Measurements from ENCODE around the gene C12orf76. TPM values are rescaled to one million over a fixed set of nuclear protein-coding genes. Genes with fewer than 3 reads are reported as not detected.
A peak's percentile ranks its signal among the peaks of the same experiment; 100 is the strongest.

The C12orf76 gene
- total and polyA plus RNA-seq, 2 of the 4 experiments (the other 2 are of a cell fraction): 5.0 to 7.1 TPM

DNA sequence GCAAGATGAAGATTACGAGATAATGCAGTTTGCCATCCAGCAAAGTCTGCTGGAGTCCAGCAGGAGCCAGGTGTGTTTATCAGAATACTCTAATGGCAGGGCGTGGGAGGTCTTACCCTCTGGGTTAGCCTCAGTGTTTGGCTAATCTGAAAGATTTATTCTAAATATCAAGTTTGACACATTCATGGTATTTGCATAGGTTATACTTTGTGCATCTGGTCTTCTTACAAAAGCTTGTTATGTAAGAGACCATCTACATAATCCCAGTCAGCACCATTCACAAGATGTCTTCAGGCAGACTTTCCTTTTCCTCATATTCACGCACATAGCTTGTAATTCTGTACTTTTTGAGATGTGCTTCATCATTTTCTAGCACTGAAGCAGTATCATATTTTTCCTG, 14.4 kb downstream of the C12orf76 start:
- Histone ChIP-seq H2BK120ac (ENCODE audit: low read depth, low read length) (no peak overlapping the region), H3K27ac (ENCODE audit: insufficient read depth, low read length) (no peak overlapping the region), H2AFZ (replicated peaks; ENCODE audit: low read length, poor library complexity) (no peak overlapping the region), H3K9me3 (ENCODE audit: control insufficient read depth, insufficient read depth, low read length) (no peaks in the 10 kb centered on the region), H4K5ac (ENCODE audit: low read depth, low read length) (0 out of 2 replicates have a peak overlapping the region, but pooled peaks have one; percentile 25), H3K4me3 (ENCODE audit: insufficient read depth, low read depth, low read length) (no peak overlapping the region), H3K9ac (ENCODE audit: low read depth, low read length) (no peak overlapping the region), H3K14ac (replicated peaks; ENCODE audit: low read depth, low read length) (no peak overlapping the region), H2BK5ac (ENCODE audit: low read depth, low read length, poor library complexity, severe bottlenecking) (peak overlapping the region; percentile 18), H2AK5ac (ENCODE audit: low read depth, low read length) (no peak overlapping the region), H3K4ac (ENCODE audit: low read depth, low read length) (no peak overlapping the region), H2AK9ac (replicated peaks; ENCODE audit: low read depth, low read length, poor library complexity) (no peak overlapping the region), H3K4me1 (ENCODE audit: control insufficient read depth, insufficient read depth, low read length) (peaks cover 10% of the 10 kb centered on the region), H2BK20ac (ENCODE audit: low read depth, low read length) (no peak overlapping the region), H4K91ac (ENCODE audit: insufficient read depth, low read depth, low read length) (no peak overlapping the region), H4K8ac (ENCODE audit: low read depth in 2 of 2, low read length in 2 of 2) (peak overlapping the region in 1 of 2 experiments; percentile 34; a peak in 1 of 4 replicates), H3K36me3 (ENCODE audit: control insufficient read depth, insufficient read depth, low read length) (peaks cover 50% of the 10 kb centered on the region), H3K79me1 (ENCODE audit: low read depth in 1 of 2, low read length in 2 of 2) (peaks cover 44 to 52% of the 10 kb centered on the region in 2 experiments), H3K4me2 (ENCODE audit: low read depth, low read length) (no peak overlapping the region), H3K18ac (ENCODE audit: low read depth, low read length) (no peak overlapping the region), H4K20me1 (ENCODE audit: insufficient read depth, low read length) (peaks cover 10% of the 10 kb centered on the region; the same call in 1 of the 2 replicates), H3K56ac (ENCODE audit: extremely low read depth, insufficient read depth, low read length) (no peak overlapping the region), H3K27me3 (ENCODE audit: control insufficient read depth, insufficient read depth, low read length) (no peaks in the 10 kb centered on the region), H2BK15ac (ENCODE audit: low read depth, low read length) (no peak overlapping the region), H3K9me1 (ENCODE audit: insufficient read depth, low read length) (peaks cover 10% of the 10 kb centered on the region), H3K23ac (ENCODE audit: low read depth, low read length) (no peak overlapping the region)
- dilution Hi-C loops (cut with HindIII; ENCODE audit: low sequenced_read_pairs, unreplicated experiment): no loop called here
- intact Hi-C loops (cut with micrococcal nuclease): no loop called here
- ATAC-seq (ENCODE audit: low read depth): no peak
- no peak for DNase-seq
- ChIA-PET CTCF (no interaction called here), POLR2A (ENCODE audit: unreplicated experiment) (no interaction called here)
- no CpG with 5 or more reads among the region's 3 CpGs for WGBS, 2 experiments (ENCODE audit: extremely low coverage in 2 of 2, insufficient read length in 1 of 2)
- TF ChIP-seq SMC3 (IDR thresholded peaks at IDR 0.05; ENCODE audit: low read depth, low read length) (no peak), RCOR1 (IDR thresholded peaks at IDR 0.05; ENCODE audit: insufficient replicate concordance, low read length) (no peak), NFE2L2 (IDR thresholded peaks at IDR 0.05; ENCODE audit: low read depth, low read length) (no peak), MAFK (IDR thresholded peaks at IDR 0.05; ENCODE audit: low read depth, low read length) (no peak), RAD21 (IDR thresholded peaks at IDR 0.05; ENCODE audit: low read length) (no peak), POLR2A (IDR thresholded peaks at IDR 0.05; ENCODE audit: low read depth, low read length) (no peak), FOS (IDR thresholded peaks at IDR 0.05; ENCODE audit: low read depth, low read length) (no peak), MXI1 (IDR thresholded peaks at IDR 0.05; ENCODE audit: borderline replicate concordance, low read depth, low read length) (no peak), CHD1 (IDR thresholded peaks at IDR 0.05; ENCODE audit: low read depth, low read length) (no peak), CEBPB (IDR thresholded peaks at IDR 0.05; ENCODE audit: low read depth, low read length) (no peak), MAZ (IDR thresholded peaks at IDR 0.05; ENCODE audit: borderline replicate concordance, low read depth, low read length) (no peak), BHLHE40 (IDR thresholded peaks at IDR 0.05; ENCODE audit: low read depth, low read length) (no peak)
- TF ChIP-seq, protein P1, sequence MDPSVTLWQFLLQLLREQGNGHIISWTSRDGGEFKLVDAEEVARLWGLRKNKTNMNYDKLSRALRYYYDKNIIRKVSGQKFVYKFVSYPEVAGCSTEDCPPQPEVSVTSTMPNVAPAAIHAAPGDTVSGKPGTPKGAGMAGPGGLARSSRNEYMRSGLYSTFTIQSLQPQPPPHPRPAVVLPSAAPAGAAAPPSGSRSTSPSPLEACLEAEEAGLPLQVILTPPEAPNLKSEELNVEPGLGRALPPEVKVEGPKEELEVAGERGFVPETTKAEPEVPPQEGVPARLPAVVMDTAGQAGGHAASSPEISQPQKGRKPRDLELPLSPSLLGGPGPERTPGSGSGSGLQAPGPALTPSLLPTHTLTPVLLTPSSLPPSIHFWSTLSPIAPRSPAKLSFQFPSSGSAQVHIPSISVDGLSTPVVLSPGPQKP (IDR thresholded peaks at IDR 0.05; ENCODE audit: borderline replicate concordance, low read depth, low read length): no peak
- TF ChIP-seq, protein P2, sequence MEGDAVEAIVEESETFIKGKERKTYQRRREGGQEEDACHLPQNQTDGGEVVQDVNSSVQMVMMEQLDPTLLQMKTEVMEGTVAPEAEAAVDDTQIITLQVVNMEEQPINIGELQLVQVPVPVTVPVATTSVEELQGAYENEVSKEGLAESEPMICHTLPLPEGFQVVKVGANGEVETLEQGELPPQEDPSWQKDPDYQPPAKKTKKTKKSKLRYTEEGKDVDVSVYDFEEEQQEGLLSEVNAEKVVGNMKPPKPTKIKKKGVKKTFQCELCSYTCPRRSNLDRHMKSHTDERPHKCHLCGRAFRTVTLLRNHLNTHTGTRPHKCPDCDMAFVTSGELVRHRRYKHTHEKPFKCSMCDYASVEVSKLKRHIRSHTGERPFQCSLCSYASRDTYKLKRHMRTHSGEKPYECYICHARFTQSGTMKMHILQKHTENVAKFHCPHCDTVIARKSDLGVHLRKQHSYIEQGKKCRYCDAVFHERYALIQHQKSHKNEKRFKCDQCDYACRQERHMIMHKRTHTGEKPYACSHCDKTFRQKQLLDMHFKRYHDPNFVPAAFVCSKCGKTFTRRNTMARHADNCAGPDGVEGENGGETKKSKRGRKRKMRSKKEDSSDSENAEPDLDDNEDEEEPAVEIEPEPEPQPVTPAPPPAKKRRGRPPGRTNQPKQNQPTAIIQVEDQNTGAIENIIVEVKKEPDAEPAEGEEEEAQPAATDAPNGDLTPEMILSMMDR (conservative IDR thresholded peaks at IDR 0.05; ENCODE audit: low read depth, low read length): no peak
- TF ChIP-seq, protein P3, sequence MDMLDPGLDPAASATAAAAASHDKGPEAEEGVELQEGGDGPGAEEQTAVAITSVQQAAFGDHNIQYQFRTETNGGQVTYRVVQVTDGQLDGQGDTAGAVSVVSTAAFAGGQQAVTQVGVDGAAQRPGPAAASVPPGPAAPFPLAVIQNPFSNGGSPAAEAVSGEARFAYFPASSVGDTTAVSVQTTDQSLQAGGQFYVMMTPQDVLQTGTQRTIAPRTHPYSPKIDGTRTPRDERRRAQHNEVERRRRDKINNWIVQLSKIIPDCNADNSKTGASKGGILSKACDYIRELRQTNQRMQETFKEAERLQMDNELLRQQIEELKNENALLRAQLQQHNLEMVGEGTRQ (IDR thresholded peaks at IDR 0.05; ENCODE audit: low read depth, low read length): no peak
- in situ Hi-C loops (cut with MboI; ENCODE audit: low sequenced_read_pairs): no loop called here
- no TSS peak for BruUV-seq (replicated peaks)
